H9 (cell line): Measurements from ENCODE around the gene ADAMTS3. TPM values are rescaled to one million over a fixed set of nuclear protein-coding genes. Genes with fewer than 3 reads are reported as not detected.

Source experiments
- DNase-seq: peaks from one replicate; pipeline ENCODE4 v3.0.0-alpha.2; 2017
- H2AFZ ChIP-seq: one replicate; pipeline ENCODE4 v1.6.1; 2013; ENCODE audit warnings: mild to moderate bottlenecking, low read length, control low read depth, moderate library complexity
- H2AK5ac ChIP-seq: 2 replicates; pipeline ENCODE4 v1.6.1; 2013; ENCODE audit warnings: low read length, control low read depth, mixed read lengths; ENCODE audit not compliant: insufficient read length
- H2BK120ac ChIP-seq: one replicate; pipeline ENCODE4 v1.6.1; 2013; ENCODE audit warnings: low read depth, mild to moderate bottlenecking, low read length, control low read depth, inconsistent platforms; ENCODE audit not compliant: poor library complexity, severe bottlenecking
- H2BK12ac ChIP-seq: 2 replicates; pipeline ENCODE4 v1.6.1; 2013; ENCODE audit warnings: low read length, control low read depth, mixed read lengths, low read depth; ENCODE audit not compliant: insufficient read length
- H2BK15ac ChIP-seq: 2 replicates; pipeline ENCODE4 v1.6.1; 2013; ENCODE audit warnings: low read depth, low read length, control low read depth
- H2BK20ac ChIP-seq: one replicate; pipeline ENCODE4 v1.6.1; 2013; ENCODE audit warnings: low read depth, mild to moderate bottlenecking, low read length, control low read depth, inconsistent platforms; ENCODE audit not compliant: poor library complexity, severe bottlenecking
- H2BK5ac ChIP-seq: 2 replicates; pipeline ENCODE4 v1.6.1; 2013; ENCODE audit warnings: low read length, control low read depth, mixed read lengths; ENCODE audit not compliant: insufficient read length
- H3K14ac ChIP-seq: 2 replicates; pipeline ENCODE4 v1.6.1; 2013; ENCODE audit warnings: low read length, control low read depth; ENCODE audit not compliant: insufficient read depth
- H3K18ac ChIP-seq: 2 replicates; pipeline ENCODE4 v1.6.1; 2013; ENCODE audit warnings: low read depth, mild to moderate bottlenecking, mixed read lengths, low read length, control low read depth; ENCODE audit not compliant: insufficient read length
- H3K23ac ChIP-seq: 2 replicates; pipeline ENCODE4 v1.6.1; 2013; ENCODE audit warnings: low read length, control low read depth, mixed read lengths, low read depth; ENCODE audit not compliant: insufficient read length
- H3K23me2 ChIP-seq: 2 replicates; pipeline ENCODE4 v1.6.1; 2013; ENCODE audit warnings: low read depth, mild to moderate bottlenecking, mixed read lengths, low read length, control low read depth; ENCODE audit not compliant: insufficient read length, poor library complexity, severe bottlenecking
- H3K27ac ChIP-seq: 2 replicates; pipeline ENCODE4 v1.5.1; 2013; ENCODE audit warnings: low read length, control low read depth, mixed read lengths, low read depth; ENCODE audit not compliant: insufficient read length
- H3K27me3 ChIP-seq: 2 replicates; pipeline ENCODE4 v1.6.1; 2013; ENCODE audit warnings: low read length, control low read depth, inconsistent platforms; ENCODE audit not compliant: insufficient read depth
- H3K4ac ChIP-seq: 2 replicates; pipeline ENCODE4 v1.6.1; 2013; ENCODE audit warnings: low read depth, mild to moderate bottlenecking, control low read depth, inconsistent platforms, low read length, moderate library complexity
- H3K4me1 ChIP-seq: 2 replicates; pipeline ENCODE4 v1.6.1; 2013; ENCODE audit warnings: low read length, control low read depth, inconsistent platforms; ENCODE audit not compliant: insufficient read depth
- H3K4me2 ChIP-seq: 2 replicates; pipeline ENCODE4 v1.6.1; 2013; ENCODE audit warnings: low read length, control low read depth, mixed read lengths; ENCODE audit not compliant: insufficient read length, insufficient read depth
- H3K56ac ChIP-seq: 2 replicates; pipeline ENCODE4 v1.6.1; 2013; ENCODE audit warnings: low read depth, mild to moderate bottlenecking, mixed read lengths, low read length, control low read depth; ENCODE audit not compliant: insufficient read length
- H3K79me1 ChIP-seq: 2 replicates; pipeline ENCODE4 v1.6.1; 2013; ENCODE audit warnings: low read depth, mild to moderate bottlenecking, moderate library complexity, low read length, control low read depth, inconsistent platforms; ENCODE audit not compliant: insufficient read depth, poor library complexity, severe bottlenecking
- H3K79me2 ChIP-seq: 2 replicates; pipeline ENCODE4 v1.6.1; 2013; ENCODE audit warnings: low read length, control low read depth, inconsistent platforms; ENCODE audit not compliant: insufficient read depth
- H3K9ac ChIP-seq: 2 replicates; pipeline ENCODE4 v1.6.1; 2013; ENCODE audit warnings: low read length, control low read depth, mixed read lengths; ENCODE audit not compliant: insufficient read length; ENCODE audit errors: extremely low read depth
- H3K9me3 ChIP-seq: one replicate; pipeline ENCODE4 v1.6.1; 2013; ENCODE audit warnings: low read depth, low read length, inconsistent platforms; ENCODE audit not compliant: control insufficient read depth
- H3T11ph ChIP-seq: one replicate; pipeline ENCODE4 v1.6.1; 2013; ENCODE audit warnings: mild to moderate bottlenecking, low read length, control low read depth, inconsistent platforms
- H4K20me1 ChIP-seq: one replicate; pipeline ENCODE4 v1.6.1; 2013; ENCODE audit not compliant: control insufficient read depth, insufficient read length, insufficient read depth
- H4K5ac ChIP-seq: 2 replicates; pipeline ENCODE4 v1.6.1; 2013; ENCODE audit warnings: low read depth, mild to moderate bottlenecking, mixed read lengths, low read length, control low read depth; ENCODE audit not compliant: insufficient read length
- H4K8ac ChIP-seq: replicated peaks from 2 replicates; pipeline ENCODE4 v1.6.1; 2013; ENCODE audit warnings: low read length, control low read depth, mixed read lengths, low read depth; ENCODE audit not compliant: insufficient read length
- H4K91ac ChIP-seq: 2 replicates; pipeline ENCODE4 v1.6.1; 2013; ENCODE audit warnings: low read depth, mild to moderate bottlenecking, moderate library complexity, mixed read lengths, low read length, control low read depth; ENCODE audit not compliant: insufficient read length
- H3K27ac Mint-ChIP-seq, 3 experiments: 2 replicates in 2 of 3; 3 replicates in 1 of 3; pipeline ENCODE4 v1.8.0; 2020 to 2021; ENCODE audit warnings: mixed read lengths in 3 of 3, mild to moderate bottlenecking in 1 of 3, moderate library complexity in 1 of 3
- H3K27me3 Mint-ChIP-seq: 2 replicates; pipeline ENCODE4 v1.8.0; 2021; ENCODE audit warnings: low read depth, mild to moderate bottlenecking, moderate library complexity, mixed read lengths
- H3K36me3 Mint-ChIP-seq, 3 experiments: 2 replicates in 2 of 3; 3 replicates in 1 of 3; pipeline ENCODE4 v1.8.0; 2020 to 2021; ENCODE audit warnings: low read depth in 3 of 3, mixed read lengths in 3 of 3; ENCODE audit not compliant: insufficient read depth in 1 of 3
- H3K4me1 Mint-ChIP-seq, 2 experiments: 2 replicates each; pipeline ENCODE4 v1.8.0; 2020; ENCODE audit warnings: mixed read lengths in 2 of 2
- H3K4me3 Mint-ChIP-seq, 2 experiments: 2 replicates in 1 of 2; 3 replicates in 1 of 2; pipeline ENCODE4 v1.8.0; 2020 to 2021; ENCODE audit warnings: mild to moderate bottlenecking in 2 of 2, mixed read lengths in 2 of 2, moderate library complexity in 1 of 2
- H3K9me3 Mint-ChIP-seq, 2 experiments: 2 replicates in 1 of 2; 3 replicates in 1 of 2; pipeline ENCODE4 v1.8.0; 2020; ENCODE audit warnings: mild to moderate bottlenecking in 2 of 2, mixed read lengths in 2 of 2, moderate library complexity in 1 of 2
- WGBS: extraction: QIAGEN DNeasy Blood & Tissue Kit; methylation state at CpG from one replicate; pipeline ENCODE4 v1.1.7; 2013; ENCODE audit warnings: missing lambda C conversion rate, low lambda C conversion rate, mixed read lengths; ENCODE audit not compliant: insufficient read length; ENCODE audit errors: extremely low coverage; 5-methylcytosine and 5-hydroxymethylcytosine counted together
- total RNA-seq: library from RNA; stranded (reverse); gene quantifications from 2 replicates; pipeline ENCODE4 v1.2.1, GENCODE V29; 2021
- TF ChIP-seq, protein P1 (sequence below): fragments of 200-600 bp; sonication (generic); conservative IDR thresholded peaks from 3 replicates; pipeline ENCODE4 v1.8.0; 2021; ENCODE audit warnings: antibody characterized with exemption, mild to moderate bottlenecking

Gene ADAMTS3
- total RNA-seq, 1 experiment from 2014 or later, result 1.1 TPM

DNA sequence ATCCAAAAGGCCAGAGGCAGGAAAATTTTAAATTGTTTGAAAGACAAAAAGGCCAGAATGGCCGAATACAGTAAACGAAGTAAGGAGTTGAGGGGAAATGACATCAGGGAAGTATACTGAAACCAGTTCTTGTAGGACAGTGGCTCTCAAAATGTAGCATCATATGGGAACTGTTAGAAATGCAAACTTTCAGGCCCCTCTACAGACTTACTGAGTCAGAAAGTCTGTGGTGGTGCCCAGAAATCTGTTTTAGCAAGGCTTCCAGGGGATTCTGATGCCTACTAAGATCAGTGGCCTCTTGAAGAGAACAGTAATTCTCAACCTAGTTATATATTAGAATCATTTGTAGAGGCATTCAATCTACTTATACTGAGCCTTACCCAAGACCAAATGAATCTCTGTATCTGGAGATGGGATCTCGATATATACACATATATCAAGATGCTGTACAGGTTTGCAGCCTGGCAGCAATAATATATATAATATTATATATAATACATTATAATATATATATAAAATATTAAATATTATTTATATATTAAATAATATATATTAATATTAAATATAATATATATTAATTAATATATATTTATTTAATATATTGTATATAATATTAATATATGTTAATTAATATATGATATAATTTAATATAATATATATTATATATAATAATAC lies 39.7 kb downstream of the ADAMTS3 start:
- Histone ChIP-seq H2BK120ac (no peak overlapping the region), H3K27ac (no peak overlapping the region), H3K23me2 (no peaks in the 10 kb centered on the region), H4K8ac (no peak overlapping the region), H3K27me3 (no peaks in the 10 kb centered on the region), H4K91ac (no peak overlapping the region), H3K14ac (no peak overlapping the region), H2BK15ac (no peak overlapping the region), H3K4ac (no peak overlapping the region), H3K9ac (no peak overlapping the region), H4K20me1 (no peaks in the 10 kb centered on the region), H4K5ac (no peak overlapping the region), H2BK12ac (no peak overlapping the region), H3K4me2 (no peak overlapping the region), H3K79me1 (no peaks in the 10 kb centered on the region), H2AK5ac (no peak overlapping the region), H3K56ac (no peak overlapping the region), H3K23ac (no peak overlapping the region), H2BK5ac (no peak overlapping the region), H3K4me1 (no peaks in the 10 kb centered on the region), H3K9me3 (no peaks in the 10 kb centered on the region), H2BK20ac (no peak overlapping the region), H2AFZ (no peak overlapping the region), H3T11ph (no peak overlapping the region), H3K79me2 (no peaks in the 10 kb centered on the region), H3K18ac (no peak overlapping the region)
- DNase-seq, result no peak
- Mint-ChIP-seq H3K9me3 (no peaks in the 10 kb centered on the region), H3K4me1 (no peaks in the 10 kb centered on the region), H3K4me3 (no peak overlapping the region), H3K27me3 (no peaks in the 10 kb centered on the region), H3K27ac (no peak overlapping the region), H3K36me3 (no peaks in the 10 kb centered on the region; a peak in 1 of 7 replicates)
- TF ChIP-seq, protein P1, sequence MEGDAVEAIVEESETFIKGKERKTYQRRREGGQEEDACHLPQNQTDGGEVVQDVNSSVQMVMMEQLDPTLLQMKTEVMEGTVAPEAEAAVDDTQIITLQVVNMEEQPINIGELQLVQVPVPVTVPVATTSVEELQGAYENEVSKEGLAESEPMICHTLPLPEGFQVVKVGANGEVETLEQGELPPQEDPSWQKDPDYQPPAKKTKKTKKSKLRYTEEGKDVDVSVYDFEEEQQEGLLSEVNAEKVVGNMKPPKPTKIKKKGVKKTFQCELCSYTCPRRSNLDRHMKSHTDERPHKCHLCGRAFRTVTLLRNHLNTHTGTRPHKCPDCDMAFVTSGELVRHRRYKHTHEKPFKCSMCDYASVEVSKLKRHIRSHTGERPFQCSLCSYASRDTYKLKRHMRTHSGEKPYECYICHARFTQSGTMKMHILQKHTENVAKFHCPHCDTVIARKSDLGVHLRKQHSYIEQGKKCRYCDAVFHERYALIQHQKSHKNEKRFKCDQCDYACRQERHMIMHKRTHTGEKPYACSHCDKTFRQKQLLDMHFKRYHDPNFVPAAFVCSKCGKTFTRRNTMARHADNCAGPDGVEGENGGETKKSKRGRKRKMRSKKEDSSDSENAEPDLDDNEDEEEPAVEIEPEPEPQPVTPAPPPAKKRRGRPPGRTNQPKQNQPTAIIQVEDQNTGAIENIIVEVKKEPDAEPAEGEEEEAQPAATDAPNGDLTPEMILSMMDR, result no peak
- no CpG with 5 or more reads among the region's 3 CpGs for WGBS
